Astrocyte (in vitro differentiated cells and primary cell): ENCODE data around the gene EYA2.

Experiments
- CTCF ChIP-seq: IDR thresholded peaks from 2 replicates; pipeline ENCODE4 v1.5.1; 2011; ENCODE audit warnings: low read depth, mild to moderate bottlenecking, inconsistent platforms, low read length, moderate library complexity; ENCODE audit not compliant: insufficient read depth
- EZH2 ChIP-seq: IDR thresholded peaks from 2 replicates; pipeline ENCODE4 v1.6.1; 2012; ENCODE audit warnings: mild to moderate bottlenecking, low read length, inconsistent platforms; ENCODE audit not compliant: insufficient read depth

- TF ChIP-seq CTCF (no peak), EZH2 (no peak)
Measured at GRCh38 chr20:46985671-46986070, 91.0 kb downstream of the EYA2 start.
